GM18505 (cell line): ENCODE results near the gene SLC8A2.

Experiments
- ATAC-seq: cut with Tn5 transposase; IDR thresholded peaks from one replicate; pipeline ENCODE4 v1.9.1; 2021; ENCODE audit not compliant: unreplicated experiment
- POLR2A ChIP-seq: IDR thresholded peaks from 4 replicates; pipeline ENCODE4 v1.6.1; 2011; ENCODE audit warnings: borderline replicate concordance; ENCODE audit not compliant: insufficient read depth, insufficient read length; ENCODE audit errors: extremely low read depth

Gene SLC8A2

DNA sequence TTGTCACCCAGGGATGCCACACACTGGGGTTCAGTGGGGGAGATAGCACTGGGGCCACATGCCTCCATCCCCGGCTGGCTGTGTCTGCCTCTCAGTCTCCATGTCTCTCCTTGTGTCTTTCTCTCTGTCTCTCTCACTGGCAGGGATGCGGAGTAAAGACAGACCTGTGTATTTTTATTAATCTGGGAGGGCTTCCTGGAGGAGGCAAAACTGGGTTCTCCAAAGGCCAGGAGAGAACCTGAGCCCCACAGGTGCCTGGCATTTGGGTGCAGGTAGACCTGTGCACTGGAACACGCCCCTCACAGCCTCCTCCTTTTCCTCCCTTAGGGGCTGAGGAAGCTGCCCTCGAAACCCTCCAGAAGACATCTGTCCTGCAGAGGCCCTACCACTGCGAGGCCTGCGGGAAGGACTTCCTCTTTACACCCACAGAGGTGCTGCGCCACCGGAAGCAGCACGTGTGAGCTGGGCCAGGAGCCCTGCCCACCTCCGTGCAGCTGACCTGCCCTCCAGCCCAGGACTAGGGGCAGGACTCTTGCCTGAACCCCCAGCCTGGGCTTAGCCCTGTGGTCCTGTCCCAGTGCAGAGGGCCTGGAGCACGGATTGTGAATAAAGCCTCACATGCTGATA, 89.9 kb downstream of the SLC8A2 start:
- TF ChIP-seq POLR2A, result no peak
- ATAC-seq, result no peak

DNA sequence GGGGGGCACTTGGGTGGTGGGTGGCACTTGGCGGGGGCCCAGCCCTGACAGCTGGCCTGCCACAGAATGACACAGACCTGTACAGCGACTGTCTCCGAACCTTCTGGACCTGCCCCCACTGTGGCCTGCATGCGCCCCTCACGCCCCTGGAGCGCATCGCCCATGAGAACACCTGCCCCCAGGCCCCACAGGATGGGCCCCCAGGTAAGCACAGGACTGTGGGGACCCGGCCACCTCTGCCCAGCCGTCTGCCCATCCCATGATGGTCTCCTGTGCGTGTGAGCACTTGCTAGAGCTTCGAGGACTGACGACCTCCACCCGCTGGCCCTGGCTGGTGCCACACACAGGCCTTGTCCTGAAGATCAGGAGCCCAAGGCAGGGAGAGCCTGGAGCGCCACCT, 90.6 kb downstream of the SLC8A2 start:
- no peak for ATAC-seq

GRCh38 chr19:47380559-47380958, 91.1 kb downstream of the SLC8A2 start:
- no peak for TF ChIP-seq POLR2A
- no peak for ATAC-seq

More for the DNA sequence above, 90.6 kb downstream of the SLC8A2 start:
- TF ChIP-seq POLR2A, result no peak

DNA sequence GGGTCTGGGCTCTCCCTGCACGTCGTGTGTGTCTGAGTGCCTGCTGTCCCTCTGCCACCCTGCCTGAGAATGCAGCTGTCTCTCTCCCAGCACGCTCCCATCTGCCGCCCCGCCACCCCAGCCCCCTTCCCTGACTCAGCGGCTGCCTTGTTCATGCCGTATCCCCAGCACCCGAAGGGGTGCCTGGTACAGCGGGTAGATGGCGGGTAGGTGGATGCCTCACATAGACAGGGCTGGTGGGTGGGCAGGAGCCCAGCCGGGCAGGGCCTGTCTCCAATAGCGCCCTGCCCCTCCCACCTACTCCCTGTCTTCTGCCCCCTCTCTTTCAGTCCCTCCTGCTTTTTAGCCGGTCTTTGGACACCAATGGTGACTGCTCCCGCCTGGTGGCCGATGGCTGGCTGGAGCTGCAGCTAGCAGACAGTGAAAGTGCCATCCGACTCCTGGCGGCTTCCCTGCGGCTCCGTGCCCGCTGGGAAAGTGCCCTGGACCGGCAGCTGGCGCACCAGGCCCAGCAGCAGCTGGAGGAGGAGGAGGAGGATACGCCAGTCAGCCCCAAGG, 92.2 kb downstream of the SLC8A2 start:
- ATAC-seq, result no peak
- no peak for TF ChIP-seq POLR2A

DNA sequence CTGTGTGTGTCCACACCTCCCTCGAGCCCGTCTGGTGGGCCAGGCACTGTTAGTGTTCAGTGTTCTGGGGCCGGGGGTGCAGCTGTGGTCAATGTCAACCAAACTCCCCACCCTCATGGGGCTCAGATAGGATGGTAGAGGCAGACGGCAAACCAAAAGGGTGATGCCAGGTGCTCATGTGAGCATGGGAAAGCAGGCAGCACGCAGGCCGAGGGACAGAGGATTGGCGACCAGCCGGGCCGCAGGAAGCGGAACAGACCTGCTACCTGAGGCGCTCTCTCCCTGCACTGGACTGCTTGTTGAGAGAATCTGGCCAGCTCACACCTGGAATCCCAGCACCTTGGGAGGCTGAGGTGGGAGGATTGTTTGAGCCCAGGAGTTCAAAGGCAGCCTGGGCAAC, 93.4 kb downstream of the SLC8A2 start:
- no peak for TF ChIP-seq POLR2A
- no peak for ATAC-seq
